ENCODE data around the gene YEATS4.

The YEATS4 gene

GRCh38 chr12:69343357-69343756, 16.2 kb upstream of the YEATS4 start:
- no peak for FAIRE-seq

- no peak for FAIRE-seq
These were observed 15.5 kb upstream of the YEATS4 start for GRCh38 chr12:69343885-69344612.

- no peak for FAIRE-seq
These were observed 14.5 kb upstream of the YEATS4 start for GRCh38 chr12:69345077-69345476.

- no peak for FAIRE-seq
These were observed 13.8 kb upstream of the YEATS4 start for GRCh38 chr12:69345742-69346141.

GRCh38 chr12:69348162-69348938, 11.2 kb upstream of the YEATS4 start, which contains the start of gene LYZ:
Gene LYZ, plus strand, starts transcription at chr12:69348381. Its CDS starts 28 bp downstream, at chr12:69348409.
- no peak for FAIRE-seq

- no peak for FAIRE-seq
These were observed 9.4 kb upstream of the YEATS4 start for GRCh38 chr12:69350002-69350626.

GRCh38 chr12:69350777-69351176, 8.8 kb upstream of the YEATS4 start:
- no peak for FAIRE-seq

- peak; percentile 60 for FAIRE-seq
These were observed 7.9 kb upstream of the YEATS4 start for GRCh38 chr12:69351462-69352236.

- FAIRE-seq: no peak
These were observed 6.6 kb upstream of the YEATS4 start for GRCh38 chr12:69352904-69353303.

GRCh38 chr12:69354172-69354555, 5.4 kb upstream of the YEATS4 start:
- FAIRE-seq: no peak

GRCh38 chr12:69354556-69355187, 4.9 kb upstream of the YEATS4 start:
- no peak for FAIRE-seq

GRCh38 chr12:69355363-69356028, 4.0 kb upstream of the YEATS4 start:
- FAIRE-seq: no peak

GRCh38 chr12:69360348-69360672, 767 bp downstream of the YEATS4 start:
- FAIRE-seq: no peak

GRCh38 chr12:69366796-69367195, 7.3 kb downstream of the YEATS4 start:
- FAIRE-seq: no peak

- FAIRE-seq: no peak
These were observed 8.6 kb downstream of the YEATS4 start for GRCh38 chr12:69368171-69368570.

- no peak for FAIRE-seq
These were observed 23.5 kb downstream of the YEATS4 start for GRCh38 chr12:69383074-69383473.

- FAIRE-seq: no peak
These were observed 25.5 kb downstream of the YEATS4 start for GRCh38 chr12:69385038-69385437.

GRCh38 chr12:69386921-69387320, 27.4 kb downstream of the YEATS4 start:
- no peak for FAIRE-seq

- FAIRE-seq: peak; percentile 99
These were observed 28.8 kb downstream of the YEATS4 start for GRCh38 chr12:69388371-69388770.

- FAIRE-seq: no peak
These were observed 30.3 kb downstream of the YEATS4 start for GRCh38 chr12:69389831-69390230.

- no peak for FAIRE-seq
These were observed 32.8 kb downstream of the YEATS4 start for GRCh38 chr12:69392179-69392928.
